Activated CD8-positive, alpha-beta memory T cell treated with anti-CD3 and anti-CD28 coated beads for 24 hours (primary cell): Measurements from ENCODE around the gene TFAP2E.

Source experiments
- DNase-seq: peaks from one replicate; pipeline ENCODE4 v3.0.0-alpha.2; 2020

Gene TFAP2E

GRCh38 chr1:35557611-35558373 lies 15.3 kb upstream of the TFAP2E start, which contains the start of gene NCDN:
TSS of gene NCDN (plus strand) at chr1:35557799. CDS start at chr1:35558191, 392 bp downstream.
- DNase-seq = peak; percentile 99

- peak; percentile 70 for DNase-seq
Measured at GRCh38 chr1:35558374-35559316, 14.5 kb upstream of the TFAP2E start.

GRCh38 chr1:35559317-35559944 lies 13.7 kb upstream of the TFAP2E start:
- no peak for DNase-seq

GRCh38 chr1:35560256-35561225 lies 12.6 kb upstream of the TFAP2E start:
- DNase-seq = no peak

GRCh38 chr1:35561297-35561971 lies 11.7 kb upstream of the TFAP2E start:
- DNase-seq = no peak

- DNase-seq = no peak
Measured at GRCh38 chr1:35561972-35562680, 11.0 kb upstream of the TFAP2E start.

- no peak for DNase-seq
Measured at GRCh38 chr1:35563166-35563565, 9.9 kb upstream of the TFAP2E start.

GRCh38 chr1:35564037-35564883 lies 8.9 kb upstream of the TFAP2E start:
- DNase-seq = peak; percentile 92

- DNase-seq = no peak
Measured at GRCh38 chr1:35564884-35565741, 8.0 kb upstream of the TFAP2E start.

GRCh38 chr1:35565742-35566133 lies 7.4 kb upstream of the TFAP2E start:
- DNase-seq = no peak

- peak; percentile 50 for DNase-seq
Measured at GRCh38 chr1:35567947-35568558, 5.1 kb upstream of the TFAP2E start.

- peak; percentile 84 for DNase-seq
Measured at GRCh38 chr1:35568975-35569395, 4.1 kb upstream of the TFAP2E start.

GRCh38 chr1:35569936-35570335 lies 3.2 kb upstream of the TFAP2E start:
- peak; percentile 28 for DNase-seq

- DNase-seq = peak; percentile 35
Measured at GRCh38 chr1:35570589-35571137, 2.5 kb upstream of the TFAP2E start.

- peak; percentile 33 for DNase-seq
Measured at GRCh38 chr1:35571263-35571662, 1.9 kb upstream of the TFAP2E start.

GRCh38 chr1:35572296-35572695 lies 818 bp upstream of the TFAP2E start:
- no peak for DNase-seq

GRCh38 chr1:35574125-35574654 lies 1.1 kb downstream of the TFAP2E start:
- no peak for DNase-seq
